SK-N-SH (cell line): ENCODE results near the gene TSHZ2. TPM values are rescaled to one million over a fixed set of nuclear protein-coding genes. Genes with fewer than 3 reads are reported as not detected.
"Not testable (repeated sequence)": the region's sequence is repeated elsewhere in the genome, so short reads cannot be mapped to it uniquely, and the experiment has no call there.

ENCODE experiments used
- CTCF ChIA-PET: fragments of 300-600, 350-600 bp; formaldehyde crosslinking; extraction: SDS; loops from one replicate; lab custom pipeline; 2021; lab: Yijun Ruan, JAX
- POLR2A ChIA-PET: fragments of 350-600 bp; sonication (Branson Sonifier 250); formaldehyde crosslinking; extraction: SDS; loops from one replicate; lab custom pipeline; 2020; ENCODE audit warnings: antibody characterized with exemption, inconsistent platforms; lab: Yijun Ruan, JAX
- DNase-seq: peaks from one replicate; pipeline ENCODE4 v3.0.0; 2012
- H2AFZ ChIP-seq: fragments of 200-600 bp; sonication (generic); 2 replicates; pipeline ENCODE4 v1.8.1; 2016; ENCODE audit warnings: antibody characterized with exemption, mild to moderate bottlenecking, low read depth
- H3F3A ChIP-seq: fragments of 200-600 bp; sonication (generic); replicated peaks from 2 replicates; pipeline ENCODE3; 2016; ENCODE audit warnings: antibody characterized with exemption, mild to moderate bottlenecking; ENCODE audit not compliant: insufficient read depth
- H3K27ac ChIP-seq, 2 experiments: fragments of 200-500 bp in 1 of 2; fragments of 200-600 bp in 1 of 2; sonication (Bioruptor generic) in 1 of 2; sonication (generic), shearing (Covaris generic) in 1 of 2; 2 replicates each; pipeline versions ENCODE4 v1.5.1 to v1.6.1; 2014 to 2016; ENCODE audit warnings: low read depth in 2 of 2, inconsistent platforms in 1 of 2, low read length in 1 of 2, mild to moderate bottlenecking in 1 of 2, mixed read lengths in 1 of 2
- H3K27me3 ChIP-seq: fragments of 200-600 bp; sonication (generic), shearing (Covaris generic); 2 replicates; pipeline ENCODE4 v1.6.1; 2016; ENCODE audit warnings: mixed run types; ENCODE audit not compliant: insufficient read depth
- H3K36me3 ChIP-seq, 2 experiments: fragments of 200-500 bp in 1 of 2; fragments of 200-600 bp in 1 of 2; sonication (Bioruptor generic) in 1 of 2; sonication (generic) in 1 of 2; replicated peaks in 1 of 2; 2 replicates each; pipeline versions ENCODE3 to v1.5.1; 2014 to 2016; ENCODE audit warnings: low read length in 1 of 2, mild to moderate bottlenecking in 1 of 2; ENCODE audit not compliant: insufficient read depth in 2 of 2, control insufficient read depth in 1 of 2
- H3K4me1 ChIP-seq, 2 experiments: fragments of 200-500 bp in 1 of 2; fragments of 200-600 bp in 1 of 2; sonication (Bioruptor generic) in 1 of 2; sonication (generic), shearing (Covaris generic) in 1 of 2; 2 replicates each; pipeline versions ENCODE4 v1.5.1 to v1.6.1; 2014 to 2016; ENCODE audit warnings: low read depth in 1 of 2, low read length in 1 of 2, mixed run types in 1 of 2; ENCODE audit not compliant: insufficient read depth in 2 of 2, control insufficient read depth in 1 of 2
- H3K4me2 ChIP-seq: fragments of 200-600 bp; sonication (generic), shearing (Covaris generic); 2 replicates; pipeline ENCODE4 v1.6.1; 2017; ENCODE audit warnings: mixed run types
- H3K4me3 ChIP-seq, 2 experiments: fragments of 200-500 bp in 1 of 2; fragments of 200-600 bp in 1 of 2; sonication (Bioruptor generic) in 1 of 2; sonication (generic), shearing (Covaris generic) in 1 of 2; 2 replicates each; pipeline versions ENCODE4 v1.5.1 to v1.8.1; 2014 to 2016; ENCODE audit warnings: low read depth in 2 of 2, inconsistent platforms in 1 of 2, low read length in 1 of 2, mild to moderate bottlenecking in 1 of 2, mixed read lengths in 1 of 2, moderate library complexity in 1 of 2
- H3K79me2 ChIP-seq: fragments of 200-600 bp; sonication (generic); 2 replicates; pipeline ENCODE4 v1.8.1; 2017; ENCODE audit warnings: mild to moderate bottlenecking; ENCODE audit not compliant: insufficient read depth
- H3K9ac ChIP-seq: fragments of 200-600 bp; sonication (generic); 2 replicates; pipeline ENCODE4 v1.6.1; 2017; ENCODE audit warnings: mixed run types
- H3K9me2 ChIP-seq: fragments of 200-600 bp; sonication (generic); 2 replicates; pipeline ENCODE4 v1.6.1; 2017; ENCODE audit warnings: mixed run types
- H3K9me3 ChIP-seq: fragments of 200-600 bp; sonication (generic); 2 replicates; pipeline ENCODE4 v1.6.1; 2017; ENCODE audit warnings: mixed run types, mild to moderate bottlenecking, moderate library complexity
- H4K20me1 ChIP-seq: fragments of 200-600 bp; sonication (generic); 2 replicates; pipeline ENCODE4 v1.6.1; 2017; ENCODE audit warnings: mild to moderate bottlenecking, mixed run types; ENCODE audit not compliant: insufficient read depth
- ELF1 ChIP-seq: IDR thresholded peaks from 2 replicates; pipeline ENCODE4 v1.4.0; 2012
- EP300 ChIP-seq, 2 experiments: IDR thresholded peaks; 2 replicates each; pipeline versions ENCODE4 v1.4.0 to v1.6.1; 2012; ENCODE audit warnings: borderline replicate concordance in 1 of 2, low read depth in 1 of 2, low read length in 1 of 2
- FOSL2 ChIP-seq: IDR thresholded peaks from 2 replicates; pipeline ENCODE4 v1.4.0; 2012; ENCODE audit warnings: low read depth, mild to moderate bottlenecking, moderate library complexity, borderline replicate concordance
- FOXM1 ChIP-seq: IDR thresholded peaks from 2 replicates; pipeline ENCODE4 v1.4.0; 2012; ENCODE audit warnings: low read depth, mild to moderate bottlenecking
- MEF2A ChIP-seq: IDR thresholded peaks from 2 replicates; pipeline ENCODE4 v1.4.0; 2012; ENCODE audit warnings: low read depth, borderline replicate concordance
- MXI1 ChIP-seq: IDR thresholded peaks from 2 replicates; pipeline ENCODE4 v1.6.1; 2012; ENCODE audit warnings: mild to moderate bottlenecking, low read depth, low read length, improper control_type of control experiment
- NFIC ChIP-seq: IDR thresholded peaks from 2 replicates; pipeline ENCODE4 v1.4.0; 2012; ENCODE audit warnings: borderline replicate concordance
- NRF1 ChIP-seq: IDR thresholded peaks from 2 replicates; pipeline ENCODE4 v1.6.1; 2012; ENCODE audit warnings: low read depth, mild to moderate bottlenecking, low read length
- RAD21 ChIP-seq: IDR thresholded peaks from 2 replicates; pipeline ENCODE4 v1.6.1; 2012; ENCODE audit warnings: mild to moderate bottlenecking, low read length
- RCOR1 ChIP-seq: fragments of 150-350 bp; IDR thresholded peaks from 2 replicates; pipeline ENCODE4 v1.6.1; 2017; ENCODE audit warnings: antibody characterized with exemption, low read length
- USF1 ChIP-seq: IDR thresholded peaks from 2 replicates; pipeline ENCODE4 v1.4.0; 2012; ENCODE audit warnings: low read depth, borderline replicate concordance
- YY1 ChIP-seq: IDR thresholded peaks from 2 replicates; pipeline ENCODE4 v1.4.0; 2012; ENCODE audit warnings: low read depth, mild to moderate bottlenecking
- WGBS: methylation state at CpG from one replicate; pipeline ENCODE4 v1.1.6; 2017; ENCODE audit warnings: low lambda C conversion rate; 5-methylcytosine and 5-hydroxymethylcytosine counted together
- polyA plus RNA-seq, 3 experiments: library from polyadenylated mRNA; depleted of rRNA; stranded (reverse); fragments of >200 nt; gene quantifications; 2 replicates each; pipeline ENCODE4 v1.2.3, GENCODE V29; 2012
- TF ChIP-seq, protein P1 (sequence below): IDR thresholded peaks from 2 replicates; pipeline ENCODE4 v1.6.1; 2012; ENCODE audit warnings: mild to moderate bottlenecking, low read depth, low read length, moderate library complexity
- TF ChIP-seq, protein P2 (sequence below): IDR thresholded peaks from 2 replicates; pipeline ENCODE4; 2012
- TF ChIP-seq, protein P3 (sequence below): fragments of 150-350 bp; IDR thresholded peaks from 2 replicates; pipeline ENCODE4 v1.6.1; 2017; ENCODE audit warnings: antibody characterized with exemption, low read length, low read depth, borderline replicate concordance

TSHZ2 gene
- polyA plus RNA-seq, 1 of the 3 experiments (the other 2 are of a cell fraction), result 0.13 TPM

GRCh38 chr20:53468587-53468986 lies 496.4 kb downstream of the TSHZ2 start:
- Histone ChIP-seq H3K36me3 (no peaks in the 10 kb centered on the region), H2AFZ (no peak overlapping the region), H3K4me3 (no peak overlapping the region), H4K20me1 (no peaks in the 10 kb centered on the region), H3K9me3 (no peaks in the 10 kb centered on the region), H3K9me2 (no peaks in the 10 kb centered on the region), H3K4me1 (no peaks in the 10 kb centered on the region), H3K79me2 (no peaks in the 10 kb centered on the region), H3K27me3 (no peaks in the 10 kb centered on the region), H3F3A (no peaks in the 10 kb centered on the region), H3K4me2 (no peak overlapping the region), H3K27ac (no peak overlapping the region), H3K9ac (no peak overlapping the region)
- 31% methylated on average over 5 of the region's 5 CpGs for WGBS
- ChIA-PET POLR2A (no interaction called here), CTCF (no interaction called here)
- TF ChIP-seq FOSL2 (no peak), NFIC (no peak), MEF2A (no peak), RAD21 (no peak), RCOR1 (no peak), NRF1 (no peak), YY1 (no peak), FOXM1 (no peak), MXI1 (no peak), USF1 (no peak), ELF1 (no peak), EP300 (IDR thresholded peaks at IDR 0.05; ENCODE audit: borderline replicate concordance in 1 of 2, low read depth in 1 of 2, low read length in 1 of 2) (no peak)
- TF ChIP-seq, protein P1, sequence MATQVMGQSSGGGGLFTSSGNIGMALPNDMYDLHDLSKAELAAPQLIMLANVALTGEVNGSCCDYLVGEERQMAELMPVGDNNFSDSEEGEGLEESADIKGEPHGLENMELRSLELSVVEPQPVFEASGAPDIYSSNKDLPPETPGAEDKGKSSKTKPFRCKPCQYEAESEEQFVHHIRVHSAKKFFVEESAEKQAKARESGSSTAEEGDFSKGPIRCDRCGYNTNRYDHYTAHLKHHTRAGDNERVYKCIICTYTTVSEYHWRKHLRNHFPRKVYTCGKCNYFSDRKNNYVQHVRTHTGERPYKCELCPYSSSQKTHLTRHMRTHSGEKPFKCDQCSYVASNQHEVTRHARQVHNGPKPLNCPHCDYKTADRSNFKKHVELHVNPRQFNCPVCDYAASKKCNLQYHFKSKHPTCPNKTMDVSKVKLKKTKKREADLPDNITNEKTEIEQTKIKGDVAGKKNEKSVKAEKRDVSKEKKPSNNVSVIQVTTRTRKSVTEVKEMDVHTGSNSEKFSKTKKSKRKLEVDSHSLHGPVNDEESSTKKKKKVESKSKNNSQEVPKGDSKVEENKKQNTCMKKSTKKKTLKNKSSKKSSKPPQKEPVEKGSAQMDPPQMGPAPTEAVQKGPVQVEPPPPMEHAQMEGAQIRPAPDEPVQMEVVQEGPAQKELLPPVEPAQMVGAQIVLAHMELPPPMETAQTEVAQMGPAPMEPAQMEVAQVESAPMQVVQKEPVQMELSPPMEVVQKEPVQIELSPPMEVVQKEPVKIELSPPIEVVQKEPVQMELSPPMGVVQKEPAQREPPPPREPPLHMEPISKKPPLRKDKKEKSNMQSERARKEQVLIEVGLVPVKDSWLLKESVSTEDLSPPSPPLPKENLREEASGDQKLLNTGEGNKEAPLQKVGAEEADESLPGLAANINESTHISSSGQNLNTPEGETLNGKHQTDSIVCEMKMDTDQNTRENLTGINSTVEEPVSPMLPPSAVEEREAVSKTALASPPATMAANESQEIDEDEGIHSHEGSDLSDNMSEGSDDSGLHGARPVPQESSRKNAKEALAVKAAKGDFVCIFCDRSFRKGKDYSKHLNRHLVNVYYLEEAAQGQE, result no peak
- TF ChIP-seq, protein P2, sequence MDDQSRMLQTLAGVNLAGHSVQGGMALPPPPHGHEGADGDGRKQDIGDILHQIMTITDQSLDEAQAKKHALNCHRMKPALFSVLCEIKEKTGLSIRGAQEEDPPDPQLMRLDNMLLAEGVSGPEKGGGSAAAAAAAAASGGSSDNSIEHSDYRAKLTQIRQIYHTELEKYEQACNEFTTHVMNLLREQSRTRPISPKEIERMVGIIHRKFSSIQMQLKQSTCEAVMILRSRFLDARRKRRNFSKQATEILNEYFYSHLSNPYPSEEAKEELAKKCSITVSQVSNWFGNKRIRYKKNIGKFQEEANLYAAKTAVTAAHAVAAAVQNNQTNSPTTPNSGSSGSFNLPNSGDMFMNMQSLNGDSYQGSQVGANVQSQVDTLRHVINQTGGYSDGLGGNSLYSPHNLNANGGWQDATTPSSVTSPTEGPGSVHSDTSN, result no peak
- TF ChIP-seq, protein P3, sequence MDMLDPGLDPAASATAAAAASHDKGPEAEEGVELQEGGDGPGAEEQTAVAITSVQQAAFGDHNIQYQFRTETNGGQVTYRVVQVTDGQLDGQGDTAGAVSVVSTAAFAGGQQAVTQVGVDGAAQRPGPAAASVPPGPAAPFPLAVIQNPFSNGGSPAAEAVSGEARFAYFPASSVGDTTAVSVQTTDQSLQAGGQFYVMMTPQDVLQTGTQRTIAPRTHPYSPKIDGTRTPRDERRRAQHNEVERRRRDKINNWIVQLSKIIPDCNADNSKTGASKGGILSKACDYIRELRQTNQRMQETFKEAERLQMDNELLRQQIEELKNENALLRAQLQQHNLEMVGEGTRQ, result no peak
- no peak for DNase-seq

GRCh38 chr20:53472859-53473258 lies 500.7 kb downstream of the TSHZ2 start:
- DNase-seq, H3K9ac ChIP-seq, H3K4me3 ChIP-seq, H3K9me2 ChIP-seq, H2AFZ ChIP-seq, H3K4me1 ChIP-seq, H3K9me3 ChIP-seq, H3K27ac ChIP-seq, CTCF ChIA-PET, H3K27me3 ChIP-seq, H3K4me2 ChIP-seq, H3F3A ChIP-seq, H4K20me1 ChIP-seq, POLR2A ChIA-PET, H3K79me2 ChIP-seq, H3K36me3 ChIP-seq: not testable (repeated sequence)
- WGBS, result no CpG with 5 or more reads among the region's 18 CpGs
